ENCODE results near the gene URAD.

URAD gene

DNA sequence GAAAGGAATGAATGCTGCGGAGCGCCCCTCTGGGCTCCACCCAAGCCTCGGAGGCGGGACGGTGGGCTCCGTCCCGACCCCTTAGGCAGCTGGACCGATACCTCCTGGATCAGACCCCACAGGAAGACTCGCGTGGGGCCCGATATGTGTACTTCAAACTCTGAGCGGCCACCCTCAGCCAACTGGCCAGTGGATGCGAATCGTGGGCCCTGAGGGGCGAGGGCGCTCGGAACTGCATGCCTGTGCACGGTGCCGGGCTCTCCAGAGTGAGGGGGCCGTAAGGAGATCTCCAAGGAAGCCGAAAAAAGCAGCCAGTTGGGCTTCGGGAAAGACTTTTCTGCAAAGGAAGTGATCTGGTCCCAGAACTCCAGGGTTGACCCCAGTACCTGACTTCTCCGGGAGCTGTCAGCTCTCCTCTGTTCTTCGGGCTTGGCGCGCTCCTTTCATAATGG lies 60.1 kb downstream of the URAD start:
- Histone ChIP-seq H3K4me3 (replicated peaks; ENCODE audit: insufficient read depth, low read length) (no peak overlapping the region), H3K27me3 (ENCODE audit: insufficient read depth, poor library complexity, severe bottlenecking) (peaks cover 75% of the 10 kb centered on the region), H3K27ac (replicated peaks) (no peak overlapping the region)
- TF ChIP-seq SPI1 (IDR thresholded peaks at IDR 0.05; ENCODE audit: borderline replicate concordance, low read depth) = no peak
- TF ChIP-seq POLR2AphosphoS5 (IDR thresholded peaks at IDR 0.05; ENCODE audit: low read depth) = no peak
- DNase-seq (ENCODE audit: low read depth in 1 of 2, low spot score in 1 of 2) = no peak
